Peyer's patch (tissue), 4 donors: ENCODE results near the gene PACS2. TPM values are rescaled to one million over a fixed set of nuclear protein-coding genes. Genes with fewer than 3 reads are reported as not detected.
A peak's percentile ranks its signal among the peaks of the same experiment; 100 is the strongest.

ENCODE experiments used
- DNase-seq, 3 donors: peaks; one replicate each; pipeline ENCODE4 v3.0.0-alpha.2; 2017 to 2019
- H3K27ac ChIP-seq, 4 donors: fragments of 200-600 bp; sonication (generic); one replicate each; pipeline ENCODE4 v1.5.1; 2016 to 2019
- H3K27me3 ChIP-seq, 2 donors: fragments of 200-600 bp; sonication (generic); one replicate each; pipeline ENCODE4 v1.5.1; 2019
- H3K36me3 ChIP-seq, 3 donors: fragments of 200-600 bp; sonication (generic); one replicate each; pipeline ENCODE4 v1.5.1; 2016 to 2019
- H3K4me1 ChIP-seq, 4 donors: fragments of 200-600 bp; sonication (generic); one replicate each; pipeline ENCODE4 v1.5.1; 2016 to 2019
- H3K4me3 ChIP-seq, 4 donors: fragments of 200-600 bp; sonication (generic); 1 replicate in 3 of 4; 2 replicates in 1 of 4; pipeline ENCODE4 v1.5.1; 2016 to 2019; ENCODE audit warnings: mild to moderate bottlenecking in 1 of 4
- H3K9me3 ChIP-seq, 4 donors: fragments of 200-600 bp; sonication (generic); one replicate each; pipeline ENCODE4 v1.5.1; 2016 to 2019; ENCODE audit warnings: mild to moderate bottlenecking in 1 of 4
- POLR2A ChIP-seq, 2 donors: fragments of 450-650 bp; IDR thresholded peaks; one replicate each; pipeline ENCODE4 v1.5.1; 2017; ENCODE audit warnings: antibody characterized with exemption in 2 of 2, mild to moderate bottlenecking in 2 of 2, moderate library complexity in 2 of 2
- total RNA-seq, 4 donors: library from RNA; depleted of rRNA; stranded (reverse); fragments of >200 nt; gene quantifications; one replicate each; pipeline ENCODE4 v1.1.0, GENCODE V29; 2016
- TF ChIP-seq, protein P1 (sequence below), 6 experiments: fragments of 450-650 bp in 4 of 6; fragments of 200-600 bp in 2 of 6; sonication (generic) in 1 of 6; IDR thresholded peaks; one replicate each; pipeline ENCODE4 v1.5.1; 2017 to 2019; ENCODE audit warnings: antibody characterized with exemption in 6 of 6, mild to moderate bottlenecking in 3 of 6, moderate library complexity in 1 of 6

Gene PACS2
- total RNA-seq, 4 donors from 2014 or later = 77.2 to 158 (median 126) TPM

- H3K9me3 ChIP-seq = no peaks in the 10 kb centered on the region
- TF ChIP-seq, protein P1, sequence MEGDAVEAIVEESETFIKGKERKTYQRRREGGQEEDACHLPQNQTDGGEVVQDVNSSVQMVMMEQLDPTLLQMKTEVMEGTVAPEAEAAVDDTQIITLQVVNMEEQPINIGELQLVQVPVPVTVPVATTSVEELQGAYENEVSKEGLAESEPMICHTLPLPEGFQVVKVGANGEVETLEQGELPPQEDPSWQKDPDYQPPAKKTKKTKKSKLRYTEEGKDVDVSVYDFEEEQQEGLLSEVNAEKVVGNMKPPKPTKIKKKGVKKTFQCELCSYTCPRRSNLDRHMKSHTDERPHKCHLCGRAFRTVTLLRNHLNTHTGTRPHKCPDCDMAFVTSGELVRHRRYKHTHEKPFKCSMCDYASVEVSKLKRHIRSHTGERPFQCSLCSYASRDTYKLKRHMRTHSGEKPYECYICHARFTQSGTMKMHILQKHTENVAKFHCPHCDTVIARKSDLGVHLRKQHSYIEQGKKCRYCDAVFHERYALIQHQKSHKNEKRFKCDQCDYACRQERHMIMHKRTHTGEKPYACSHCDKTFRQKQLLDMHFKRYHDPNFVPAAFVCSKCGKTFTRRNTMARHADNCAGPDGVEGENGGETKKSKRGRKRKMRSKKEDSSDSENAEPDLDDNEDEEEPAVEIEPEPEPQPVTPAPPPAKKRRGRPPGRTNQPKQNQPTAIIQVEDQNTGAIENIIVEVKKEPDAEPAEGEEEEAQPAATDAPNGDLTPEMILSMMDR (IDR thresholded peaks at IDR 0.05) = no peak
- no peak for TF ChIP-seq POLR2A (IDR thresholded peaks at IDR 0.05)
- H3K36me3 ChIP-seq = no peaks in the 10 kb centered on the region
- H3K27ac ChIP-seq = no peak overlapping the region
- no peak overlapping the region for H3K4me3 ChIP-seq
- no peaks in the 10 kb centered on the region for H3K27me3 ChIP-seq
- no peaks in the 10 kb centered on the region for H3K4me1 ChIP-seq
- no peak for DNase-seq
These were observed 7.4 kb upstream of the PACS2 start for GRCh38 chr14:105307052-105307727.

DNA sequence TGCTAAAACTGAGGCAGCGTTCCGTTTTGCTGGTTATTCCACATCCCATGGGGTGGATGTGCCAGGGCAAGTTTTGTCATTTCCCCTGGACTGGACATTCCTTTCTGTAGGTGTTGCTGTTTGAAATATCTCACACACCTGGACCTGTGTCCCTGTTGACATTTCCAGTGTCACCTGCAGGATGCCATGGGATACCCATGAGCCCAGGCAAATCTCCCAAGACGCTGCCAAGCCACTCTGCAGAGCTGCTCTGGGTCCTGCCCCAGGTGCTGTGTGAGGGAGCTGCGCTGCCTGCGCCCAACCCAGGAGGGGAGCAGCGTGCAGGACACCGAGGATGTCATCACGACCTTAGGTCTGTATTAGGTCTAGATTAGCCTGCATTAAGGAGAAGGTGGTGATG is 5.2 kb upstream of the PACS2 start:
- no peak for DNase-seq
- TF ChIP-seq POLR2A (IDR thresholded peaks at IDR 0.05) = no peak
- TF ChIP-seq, protein P1 (IDR thresholded peaks at IDR 0.05) = no peak
- H3K9me3 ChIP-seq = no peaks in the 10 kb centered on the region
- H3K4me3 ChIP-seq = no peak overlapping the region
- H3K27me3 ChIP-seq = no peaks in the 10 kb centered on the region
- peaks cover 0 to 11% (median 3%) of the 10 kb centered on the region in 4 donors for H3K4me1 ChIP-seq
- no peaks in the 10 kb centered on the region for H3K36me3 ChIP-seq
- no peak overlapping the region for H3K27ac ChIP-seq

GRCh38 chr14:105311838-105312237 is 2.7 kb upstream of the PACS2 start:
- Histone ChIP-seq H3K27me3 (no peaks in the 10 kb centered on the region), H3K9me3 (no peaks in the 10 kb centered on the region), H3K4me1 (peaks cover 0 to 27% (median 14%) of the 10 kb centered on the region in 4 donors), H3K36me3 (no peaks in the 10 kb centered on the region), H3K27ac (no peak overlapping the region), H3K4me3 (no peak overlapping the region)
- TF ChIP-seq, protein P1 (IDR thresholded peaks at IDR 0.05) = no peak
- TF ChIP-seq POLR2A (IDR thresholded peaks at IDR 0.05) = no peak
- DNase-seq = no peak

DNA sequence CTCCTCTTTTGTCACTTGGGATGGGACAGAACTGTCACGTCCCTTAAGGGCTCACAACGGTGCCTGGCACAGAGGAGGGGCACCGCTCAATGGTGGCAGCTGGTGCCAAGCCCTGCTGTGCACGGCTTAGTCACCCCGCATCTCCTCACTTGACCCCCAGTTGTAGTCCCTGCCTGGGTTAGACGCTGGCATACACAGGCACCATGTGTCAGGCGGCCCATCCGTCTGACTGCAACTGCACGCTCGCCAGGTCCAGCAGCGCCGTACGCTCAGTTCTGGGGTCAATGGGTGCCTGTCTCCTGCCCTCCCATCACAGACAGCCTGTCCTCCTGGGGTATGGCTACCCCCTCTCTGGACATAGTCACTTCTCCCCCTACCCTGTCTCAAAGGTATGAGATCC is 1.6 kb upstream of the PACS2 start:
- TF ChIP-seq POLR2A (IDR thresholded peaks at IDR 0.05) = no peak
- TF ChIP-seq, protein P1 (IDR thresholded peaks at IDR 0.05) = no peak
- peak overlapping the region in 2 of 4 donors; percentile 92 to 95 for H3K27ac ChIP-seq
- H3K36me3 ChIP-seq = no peaks in the 10 kb centered on the region

DNA sequence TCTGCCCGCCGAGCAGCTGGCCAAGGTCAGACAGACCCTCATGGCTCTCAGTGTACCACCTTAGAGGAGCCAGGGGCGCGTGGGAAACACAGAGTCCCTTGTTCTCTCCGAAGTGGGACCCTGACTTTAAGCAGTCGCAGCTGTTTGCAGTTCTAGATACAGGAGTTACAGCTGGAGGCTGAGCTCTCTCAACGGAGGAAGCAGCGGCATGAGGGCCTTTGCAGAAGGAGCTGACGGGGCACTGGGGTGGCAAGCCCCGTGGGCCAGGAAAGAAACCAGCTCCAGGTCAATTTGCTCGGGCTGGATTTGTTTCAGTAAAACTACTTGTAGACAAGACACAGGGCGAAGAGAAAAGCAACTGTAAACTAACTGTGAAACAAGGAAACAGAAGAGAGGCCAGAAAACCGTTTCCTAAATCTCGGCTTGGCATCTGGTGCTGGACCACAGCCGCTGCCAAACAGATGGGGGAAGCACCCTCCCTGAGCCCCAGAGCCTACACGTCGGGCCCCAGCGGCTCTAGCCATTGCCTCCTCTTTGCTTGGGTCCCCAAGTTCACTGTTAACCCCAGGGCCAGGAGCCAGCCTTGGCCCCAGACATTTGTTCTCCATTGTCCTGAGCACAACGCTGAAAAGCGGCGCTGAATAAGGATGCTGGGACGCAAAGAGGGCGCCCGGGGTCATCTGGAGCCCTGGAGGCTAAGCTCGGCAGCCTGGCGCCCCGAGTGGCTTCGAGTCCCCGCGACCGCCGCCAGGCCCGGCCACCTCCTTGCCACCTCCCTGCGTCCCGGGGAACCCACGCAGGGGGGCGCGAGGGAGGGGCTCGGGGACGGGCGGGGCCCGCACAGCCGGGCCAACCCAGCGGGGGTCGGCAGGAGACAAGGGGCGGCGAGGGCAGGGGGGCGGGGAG is 914 bp upstream of the PACS2 start:
- DNase-seq = peak; percentile 35 to 66 (median 45)
- Histone ChIP-seq H3K27me3 (no peaks in the 10 kb centered on the region), H3K4me1 (peaks cover 0 to 37% (median 14%) of the 10 kb centered on the region in 4 donors), H3K9me3 (no peaks in the 10 kb centered on the region), H3K4me3 (peak overlapping the region; percentile 69 to 90 (median 87)), H3K27ac (peak overlapping the region; percentile 91 to 96 (median 94)), H3K36me3 (no peaks in the 10 kb centered on the region)
- TF ChIP-seq, protein P1 (IDR thresholded peaks at IDR 0.05) = no peak
- no peak for TF ChIP-seq POLR2A (IDR thresholded peaks at IDR 0.05)

More for the DNA sequence above, 1.6 kb upstream of the PACS2 start:
- Histone ChIP-seq H3K27me3 (no peaks in the 10 kb centered on the region), H3K9me3 (no peaks in the 10 kb centered on the region), H3K4me3 (no peak overlapping the region), H3K4me1 (peaks cover 0 to 37% (median 14%) of the 10 kb centered on the region in 4 donors)
- DNase-seq = peak in 1 of 3 donors; percentile 48
